ENCODE results near the gene SLC17A1.

DNA sequence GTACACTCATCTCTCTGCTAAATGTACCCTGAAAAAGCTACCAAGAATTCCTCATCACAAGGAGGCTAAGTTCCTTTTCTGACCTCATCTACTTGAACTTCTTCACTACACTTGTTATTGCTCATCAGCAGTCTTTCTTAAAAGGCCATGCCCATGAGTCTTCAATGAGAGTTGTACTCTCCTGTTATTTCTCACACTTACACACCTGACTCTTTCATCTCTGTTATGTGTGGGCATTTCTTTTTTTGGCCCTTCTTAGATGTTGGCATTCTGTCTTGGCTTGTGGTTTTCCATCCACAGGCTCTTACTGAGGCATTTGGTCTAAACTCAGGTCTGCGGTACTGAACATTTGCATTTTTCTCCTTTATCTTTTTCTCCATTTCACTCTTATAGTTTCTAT, 10.7 kb upstream of the SLC17A1 start:
- TF ChIP-seq, protein P1, sequence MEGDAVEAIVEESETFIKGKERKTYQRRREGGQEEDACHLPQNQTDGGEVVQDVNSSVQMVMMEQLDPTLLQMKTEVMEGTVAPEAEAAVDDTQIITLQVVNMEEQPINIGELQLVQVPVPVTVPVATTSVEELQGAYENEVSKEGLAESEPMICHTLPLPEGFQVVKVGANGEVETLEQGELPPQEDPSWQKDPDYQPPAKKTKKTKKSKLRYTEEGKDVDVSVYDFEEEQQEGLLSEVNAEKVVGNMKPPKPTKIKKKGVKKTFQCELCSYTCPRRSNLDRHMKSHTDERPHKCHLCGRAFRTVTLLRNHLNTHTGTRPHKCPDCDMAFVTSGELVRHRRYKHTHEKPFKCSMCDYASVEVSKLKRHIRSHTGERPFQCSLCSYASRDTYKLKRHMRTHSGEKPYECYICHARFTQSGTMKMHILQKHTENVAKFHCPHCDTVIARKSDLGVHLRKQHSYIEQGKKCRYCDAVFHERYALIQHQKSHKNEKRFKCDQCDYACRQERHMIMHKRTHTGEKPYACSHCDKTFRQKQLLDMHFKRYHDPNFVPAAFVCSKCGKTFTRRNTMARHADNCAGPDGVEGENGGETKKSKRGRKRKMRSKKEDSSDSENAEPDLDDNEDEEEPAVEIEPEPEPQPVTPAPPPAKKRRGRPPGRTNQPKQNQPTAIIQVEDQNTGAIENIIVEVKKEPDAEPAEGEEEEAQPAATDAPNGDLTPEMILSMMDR (IDR thresholded peaks at IDR 0.05): no peak
- TF ChIP-seq POLR2A (IDR thresholded peaks at IDR 0.05) (no peak), POLR2AphosphoS5 (IDR thresholded peaks at IDR 0.05) (no peak), EP300 (IDR thresholded peaks at IDR 0.05) (no peak)
